HEK293 (cell line): Measurements from ENCODE around the gene HDAC7.

Experiments used
- GFI1B ChIP-seq: fragments of 450-650 bp; formaldehyde crosslinking; IDR thresholded peaks from 2 replicates; pipeline ENCODE4 v1.5.1; 2016; ENCODE audit warnings: missing biosample characterization, missing genetic modification characterization
- ZBTB20 ChIP-seq: fragments of 450-650 bp; formaldehyde crosslinking; IDR thresholded peaks from 2 replicates; pipeline ENCODE4 v1.5.1; 2016; ENCODE audit warnings: missing biosample characterization, missing genetic modification characterization
- ZNF274 ChIP-seq, 2 experiments: fragments of 200-500 bp in 1 of 2; fragments of 450-650 bp in 1 of 2; sonication (Bioruptor generic) in 1 of 2; formaldehyde crosslinking in 1 of 2; IDR thresholded peaks; 2 replicates each; pipeline versions ENCODE4 v1.5.1 to v1.6.1; 2014 to 2016; ENCODE audit warnings: borderline replicate concordance in 1 of 2, inconsistent platforms in 1 of 2, low read length in 1 of 2, missing biosample characterization in 1 of 2, missing genetic modification characterization in 1 of 2
- ZNF350 ChIP-seq: fragments of 450-650 bp; formaldehyde crosslinking; IDR thresholded peaks from 2 replicates; pipeline ENCODE4 v1.5.0; 2017; ENCODE audit warnings: missing biosample characterization, mild to moderate bottlenecking, missing genetic modification characterization
- ZNF830 ChIP-seq: fragments of 450-650 bp; IDR thresholded peaks from 2 replicates; pipeline ENCODE4 v1.5.0; 2018; ENCODE audit warnings: missing biosample characterization, missing genetic modification characterization, low read depth, mild to moderate bottlenecking, moderate library complexity
- TF ChIP-seq, protein P1 (sequence below): fragments of 450-650 bp; formaldehyde crosslinking; IDR thresholded peaks from 2 replicates; pipeline ENCODE4 v1.5.1; 2017; ENCODE audit warnings: missing biosample characterization, missing genetic modification characterization
- TF ChIP-seq, protein P2 (sequence below): fragments of 450-650 bp; formaldehyde crosslinking; IDR thresholded peaks from 2 replicates; pipeline ENCODE4 v1.5.1; 2016; ENCODE audit warnings: missing biosample characterization, missing genetic modification characterization
- TF ChIP-seq, protein P3 (sequence below): fragments of 450-650 bp; formaldehyde crosslinking; IDR thresholded peaks from 2 replicates; pipeline ENCODE4 v1.5.1; 2016; ENCODE audit warnings: missing biosample characterization, missing genetic modification characterization

GRCh38 chr12:47822401-47822800 is 2.7 kb upstream of the HDAC7 start:
- no peak for TF ChIP-seq ZNF274 (IDR thresholded peaks at IDR 0.05; ENCODE audit: low read length)
- TF ChIP-seq ZNF274 (tag by site-specific recombination; IDR thresholded peaks at IDR 0.05; ENCODE audit: borderline replicate concordance) = no peak
- TF ChIP-seq, protein P1, sequence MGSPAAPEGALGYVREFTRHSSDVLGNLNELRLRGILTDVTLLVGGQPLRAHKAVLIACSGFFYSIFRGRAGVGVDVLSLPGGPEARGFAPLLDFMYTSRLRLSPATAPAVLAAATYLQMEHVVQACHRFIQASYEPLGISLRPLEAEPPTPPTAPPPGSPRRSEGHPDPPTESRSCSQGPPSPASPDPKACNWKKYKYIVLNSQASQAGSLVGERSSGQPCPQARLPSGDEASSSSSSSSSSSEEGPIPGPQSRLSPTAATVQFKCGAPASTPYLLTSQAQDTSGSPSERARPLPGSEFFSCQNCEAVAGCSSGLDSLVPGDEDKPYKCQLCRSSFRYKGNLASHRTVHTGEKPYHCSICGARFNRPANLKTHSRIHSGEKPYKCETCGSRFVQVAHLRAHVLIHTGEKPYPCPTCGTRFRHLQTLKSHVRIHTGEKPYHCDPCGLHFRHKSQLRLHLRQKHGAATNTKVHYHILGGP = no peak
- TF ChIP-seq, protein P2, sequence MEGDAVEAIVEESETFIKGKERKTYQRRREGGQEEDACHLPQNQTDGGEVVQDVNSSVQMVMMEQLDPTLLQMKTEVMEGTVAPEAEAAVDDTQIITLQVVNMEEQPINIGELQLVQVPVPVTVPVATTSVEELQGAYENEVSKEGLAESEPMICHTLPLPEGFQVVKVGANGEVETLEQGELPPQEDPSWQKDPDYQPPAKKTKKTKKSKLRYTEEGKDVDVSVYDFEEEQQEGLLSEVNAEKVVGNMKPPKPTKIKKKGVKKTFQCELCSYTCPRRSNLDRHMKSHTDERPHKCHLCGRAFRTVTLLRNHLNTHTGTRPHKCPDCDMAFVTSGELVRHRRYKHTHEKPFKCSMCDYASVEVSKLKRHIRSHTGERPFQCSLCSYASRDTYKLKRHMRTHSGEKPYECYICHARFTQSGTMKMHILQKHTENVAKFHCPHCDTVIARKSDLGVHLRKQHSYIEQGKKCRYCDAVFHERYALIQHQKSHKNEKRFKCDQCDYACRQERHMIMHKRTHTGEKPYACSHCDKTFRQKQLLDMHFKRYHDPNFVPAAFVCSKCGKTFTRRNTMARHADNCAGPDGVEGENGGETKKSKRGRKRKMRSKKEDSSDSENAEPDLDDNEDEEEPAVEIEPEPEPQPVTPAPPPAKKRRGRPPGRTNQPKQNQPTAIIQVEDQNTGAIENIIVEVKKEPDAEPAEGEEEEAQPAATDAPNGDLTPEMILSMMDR (tag by site-specific recombination) = no peak
- TF ChIP-seq, protein P3, sequence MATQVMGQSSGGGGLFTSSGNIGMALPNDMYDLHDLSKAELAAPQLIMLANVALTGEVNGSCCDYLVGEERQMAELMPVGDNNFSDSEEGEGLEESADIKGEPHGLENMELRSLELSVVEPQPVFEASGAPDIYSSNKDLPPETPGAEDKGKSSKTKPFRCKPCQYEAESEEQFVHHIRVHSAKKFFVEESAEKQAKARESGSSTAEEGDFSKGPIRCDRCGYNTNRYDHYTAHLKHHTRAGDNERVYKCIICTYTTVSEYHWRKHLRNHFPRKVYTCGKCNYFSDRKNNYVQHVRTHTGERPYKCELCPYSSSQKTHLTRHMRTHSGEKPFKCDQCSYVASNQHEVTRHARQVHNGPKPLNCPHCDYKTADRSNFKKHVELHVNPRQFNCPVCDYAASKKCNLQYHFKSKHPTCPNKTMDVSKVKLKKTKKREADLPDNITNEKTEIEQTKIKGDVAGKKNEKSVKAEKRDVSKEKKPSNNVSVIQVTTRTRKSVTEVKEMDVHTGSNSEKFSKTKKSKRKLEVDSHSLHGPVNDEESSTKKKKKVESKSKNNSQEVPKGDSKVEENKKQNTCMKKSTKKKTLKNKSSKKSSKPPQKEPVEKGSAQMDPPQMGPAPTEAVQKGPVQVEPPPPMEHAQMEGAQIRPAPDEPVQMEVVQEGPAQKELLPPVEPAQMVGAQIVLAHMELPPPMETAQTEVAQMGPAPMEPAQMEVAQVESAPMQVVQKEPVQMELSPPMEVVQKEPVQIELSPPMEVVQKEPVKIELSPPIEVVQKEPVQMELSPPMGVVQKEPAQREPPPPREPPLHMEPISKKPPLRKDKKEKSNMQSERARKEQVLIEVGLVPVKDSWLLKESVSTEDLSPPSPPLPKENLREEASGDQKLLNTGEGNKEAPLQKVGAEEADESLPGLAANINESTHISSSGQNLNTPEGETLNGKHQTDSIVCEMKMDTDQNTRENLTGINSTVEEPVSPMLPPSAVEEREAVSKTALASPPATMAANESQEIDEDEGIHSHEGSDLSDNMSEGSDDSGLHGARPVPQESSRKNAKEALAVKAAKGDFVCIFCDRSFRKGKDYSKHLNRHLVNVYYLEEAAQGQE (tag by site-specific recombination) = no peak
- no peak for TF ChIP-seq ZNF830 (tag by site-specific recombination)
- no peak for TF ChIP-seq ZBTB20
- TF ChIP-seq ZNF350 (tag by site-specific recombination) = no peak
- no peak for TF ChIP-seq GFI1B
